ENCODE measurements around the gene AP3S2. TPM values are rescaled to one million over a fixed set of nuclear protein-coding genes. Genes with fewer than 3 reads are reported as not detected.
"Not testable (repeated sequence)": the region's sequence is repeated elsewhere in the genome, so short reads cannot be mapped to it uniquely, and the experiment has no call there.

AP3S2 gene
- total and polyA plus RNA-seq, 7 experiments from 2014 or later = 24.3 to 32.8 (median 28.5) TPM

DNA sequence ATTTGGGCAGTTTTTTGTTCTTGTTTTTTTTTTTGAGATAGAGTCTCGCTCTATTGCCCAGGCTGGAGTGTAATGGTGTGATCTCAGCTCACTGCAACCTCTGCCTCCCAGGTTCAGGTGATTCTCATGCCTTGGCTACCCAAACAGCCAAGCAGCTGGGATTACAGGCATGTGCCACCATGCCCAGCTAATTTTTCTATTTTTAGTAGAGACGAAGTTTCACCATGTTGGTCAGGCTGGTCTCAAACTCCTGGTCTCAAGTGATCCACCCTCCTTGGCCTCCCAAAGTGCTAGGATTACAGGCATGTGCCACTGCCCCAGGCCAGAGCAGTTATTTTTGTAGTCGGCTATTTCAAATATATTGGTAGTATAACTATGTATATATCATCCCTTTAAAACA is 8.6 kb downstream of the AP3S2 start:
- H3K27me3 ChIP-seq (ENCODE audit: control insufficient read depth in 2 of 2, insufficient read depth in 2 of 2, low read length in 2 of 2); H3K4me1 ChIP-seq (ENCODE audit: control insufficient read depth in 2 of 2, insufficient read depth in 2 of 2, low read length in 2 of 2); DNase-seq; POLR2A ChIA-PET; CTCF ChIA-PET; H3K9me3 ChIP-seq (ENCODE audit: control insufficient read depth in 2 of 3, low read length in 3 of 3); H3K27me3 Mint-ChIP-seq; H3K27ac Mint-ChIP-seq; H3K9me3 Mint-ChIP-seq; ATAC-seq; H3K4me3 ChIP-seq (ENCODE audit: low read length); intact Hi-C loops (cut with micrococcal nuclease); H3K27ac ChIP-seq (ENCODE audit: low read depth, low read length); H3K4me3 Mint-ChIP-seq: not testable (repeated sequence)
- H3K36me3 Mint-ChIP-seq = peaks cover 5 to 35% (median 16%) of the 10 kb centered on the region in 5 donors
- H3K4me1 Mint-ChIP-seq = peaks cover 0 to 12% (median 2%) of the 10 kb centered on the region in 7 donors
- H3K36me3 ChIP-seq (ENCODE audit: control insufficient read depth in 2 of 3, insufficient read depth in 3 of 3, low read length in 3 of 3) = peaks cover 0 to 32% (median 6%) of the 10 kb centered on the region in 3 experiments

DNA sequence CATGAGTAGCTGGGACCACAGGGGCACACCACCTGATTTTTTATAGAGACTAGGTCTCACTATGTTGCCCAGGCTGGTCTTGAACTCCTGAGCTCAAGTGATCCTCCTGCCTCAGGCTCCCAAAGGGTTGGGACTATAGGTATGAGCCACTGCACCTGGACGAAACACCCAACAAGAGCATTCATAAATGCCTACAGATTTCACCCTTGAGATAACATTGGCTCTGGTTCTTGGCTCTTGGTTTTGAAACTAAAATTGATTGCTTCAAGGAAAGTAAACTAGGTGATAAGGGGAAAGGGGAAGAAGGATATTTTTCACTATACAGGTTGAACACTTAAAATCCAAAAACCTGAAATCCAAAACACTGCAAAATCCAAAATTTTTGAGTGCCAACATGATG is 10.3 kb downstream of the AP3S2 start:
- H3K4me1 ChIP-seq (ENCODE audit: control insufficient read depth in 2 of 2, insufficient read depth in 2 of 2, low read length in 2 of 2) = no peaks in the 10 kb centered on the region
- H3K9me3 ChIP-seq (ENCODE audit: control insufficient read depth in 2 of 3, low read length in 3 of 3) = no peaks in the 10 kb centered on the region
- H3K27me3 Mint-ChIP-seq = no peaks in the 10 kb centered on the region
- ChIA-PET CTCF (no interaction called here), POLR2A (no interaction called here)
- no peak overlapping the region for H3K27ac Mint-ChIP-seq
- no peak overlapping the region for H3K4me3 Mint-ChIP-seq
- H3K36me3 Mint-ChIP-seq = peaks cover 5 to 26% (median 7%) of the 10 kb centered on the region in 5 donors
- intact Hi-C loops (cut with micrococcal nuclease) = no loop called here
- H3K4me1 Mint-ChIP-seq = peaks cover 0 to 2% (median 0%) of the 10 kb centered on the region in 7 donors
- H3K36me3 ChIP-seq (ENCODE audit: control insufficient read depth in 2 of 3, insufficient read depth in 3 of 3, low read length in 3 of 3) = peaks cover 0 to 25% (median 6%) of the 10 kb centered on the region in 3 experiments
- H3K27ac ChIP-seq (ENCODE audit: low read depth, low read length) = no peak overlapping the region
- no peak for DNase-seq
- H3K9me3 Mint-ChIP-seq = no peaks in the 10 kb centered on the region
- no peak for ATAC-seq
- H3K4me3 ChIP-seq (ENCODE audit: low read length) = no peak overlapping the region
- H3K27me3 ChIP-seq (ENCODE audit: control insufficient read depth in 2 of 2, insufficient read depth in 2 of 2, low read length in 2 of 2) = no peaks in the 10 kb centered on the region

DNA sequence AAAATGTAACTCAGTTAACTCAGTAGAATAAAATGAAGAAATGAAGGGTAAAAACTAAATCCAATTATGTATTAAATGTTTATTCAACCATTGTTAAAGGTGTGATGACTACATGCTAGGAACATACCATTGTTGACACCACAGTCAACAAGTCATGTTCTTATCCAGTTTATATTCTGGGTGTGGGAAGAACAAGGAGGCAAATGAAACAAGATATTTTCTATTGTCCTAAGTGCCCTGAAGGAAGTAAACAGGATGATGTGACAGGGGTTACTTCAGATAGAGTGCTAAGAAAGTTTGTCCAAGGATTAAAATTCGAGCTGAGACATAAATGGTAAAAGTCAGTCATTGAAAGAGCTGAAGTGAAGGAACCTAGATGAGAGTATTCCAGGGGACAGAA is 13.1 kb downstream of the AP3S2 start:
- ChIA-PET POLR2A (no interaction called here), CTCF (no interaction called here)
- no peak overlapping the region for H3K27ac ChIP-seq (ENCODE audit: low read depth, low read length)

DNA sequence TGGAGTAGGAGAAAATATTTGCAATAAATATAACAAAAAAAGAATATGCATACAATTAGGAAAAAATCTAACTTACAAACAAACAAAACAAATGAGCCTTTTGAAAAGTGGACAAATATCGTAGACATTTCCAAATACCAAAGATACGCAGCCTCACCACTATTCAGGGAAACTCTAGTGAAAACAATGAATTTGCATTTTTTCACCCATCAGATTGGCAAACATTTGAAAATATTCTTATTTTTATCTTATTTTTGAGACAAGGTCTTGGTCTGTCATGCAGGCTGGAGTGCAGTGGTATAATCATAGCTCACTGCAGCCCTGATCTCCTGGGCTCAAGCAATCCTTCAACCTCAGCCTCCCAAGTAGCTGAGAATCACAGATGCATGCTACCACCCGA is 15.5 kb downstream of the AP3S2 start:
- intact Hi-C loops (cut with micrococcal nuclease) = no loop called here
- ChIA-PET CTCF (interaction anchor here (0.6 to 0.7 kb wide), 2 partner anchors 374 to 451 kb away, joined by 3 to 4 read pairs; no protein-coding TSS in a partner anchor), POLR2A (interaction anchor here (0.5 kb wide), 1 partner anchor 9 kb away, joined by 3 read pairs; no protein-coding TSS in a partner anchor)
- Histone ChIP-seq H3K36me3 (ENCODE audit: control insufficient read depth in 2 of 3, insufficient read depth in 3 of 3, low read length in 3 of 3) (peaks cover 0 to 12% (median 5%) of the 10 kb centered on the region in 3 experiments), H3K4me1 (ENCODE audit: control insufficient read depth in 2 of 2, insufficient read depth in 2 of 2, low read length in 2 of 2) (no peaks in the 10 kb centered on the region), H3K9me3 (ENCODE audit: control insufficient read depth in 2 of 3, low read length in 3 of 3) (no peaks in the 10 kb centered on the region), H3K27ac (ENCODE audit: low read depth, low read length) (no peak overlapping the region), H3K4me3 (ENCODE audit: low read length) (no peak overlapping the region), H3K27me3 (ENCODE audit: control insufficient read depth in 2 of 2, insufficient read depth in 2 of 2, low read length in 2 of 2) (no peaks in the 10 kb centered on the region)
- Mint-ChIP-seq H3K36me3 (peaks cover 4 to 33% (median 8%) of the 10 kb centered on the region in 5 donors), H3K27ac (no peak overlapping the region), H3K27me3 (no peaks in the 10 kb centered on the region), H3K4me3 (no peak overlapping the region), H3K4me1 (peaks cover 0 to 5% (median 4%) of the 10 kb centered on the region in 7 donors), H3K9me3 (no peaks in the 10 kb centered on the region)
- ATAC-seq (no peak), DNase-seq (no peak)

More for the DNA sequence above, 13.1 kb downstream of the AP3S2 start:
- Mint-ChIP-seq H3K4me1 (peaks cover 0 to 2% (median 0%) of the 10 kb centered on the region in 7 donors), H3K9me3 (no peaks in the 10 kb centered on the region), H3K4me3 (no peak overlapping the region), H3K27ac (no peak overlapping the region), H3K27me3 (no peaks in the 10 kb centered on the region), H3K36me3 (peaks cover 0 to 35% (median 8%) of the 10 kb centered on the region in 5 donors)
- Histone ChIP-seq H3K9me3 (ENCODE audit: control insufficient read depth in 2 of 3, low read length in 3 of 3) (no peaks in the 10 kb centered on the region), H3K4me1 (ENCODE audit: control insufficient read depth in 2 of 2, insufficient read depth in 2 of 2, low read length in 2 of 2) (no peaks in the 10 kb centered on the region), H3K36me3 (ENCODE audit: control insufficient read depth in 2 of 3, insufficient read depth in 3 of 3, low read length in 3 of 3) (peaks cover 0 to 21% (median 5%) of the 10 kb centered on the region in 3 experiments), H3K4me3 (ENCODE audit: low read length) (no peak overlapping the region), H3K27me3 (ENCODE audit: control insufficient read depth in 2 of 2, insufficient read depth in 2 of 2, low read length in 2 of 2) (no peaks in the 10 kb centered on the region)
- ATAC-seq = no peak
- intact Hi-C loops (cut with micrococcal nuclease) = no loop called here
- DNase-seq = no peak

DNA sequence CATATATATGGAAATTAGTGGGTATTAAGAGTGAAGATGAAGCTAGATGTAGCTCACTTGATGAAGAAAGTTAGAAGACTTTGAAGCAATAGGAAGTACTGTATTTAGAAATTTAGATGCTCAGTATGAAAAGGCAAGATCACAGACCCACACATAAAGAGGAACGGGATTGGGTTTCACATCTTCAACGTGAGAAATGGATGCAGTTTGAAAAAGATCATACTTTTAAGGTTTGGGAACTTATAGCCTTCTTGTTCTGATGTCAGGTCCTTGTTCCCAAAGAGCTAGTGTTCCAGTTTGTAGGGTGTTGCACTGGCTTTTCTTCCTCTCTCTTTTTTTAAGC is 16.7 kb downstream of the AP3S2 start:
- DNase-seq (no peak), ATAC-seq (no peak)
- Histone ChIP-seq H3K36me3 (ENCODE audit: control insufficient read depth in 2 of 3, insufficient read depth in 3 of 3, low read length in 3 of 3) (peaks cover 0 to 10% (median 5%) of the 10 kb centered on the region in 3 experiments), H3K9me3 (ENCODE audit: control insufficient read depth in 2 of 3, low read length in 3 of 3) (no peaks in the 10 kb centered on the region), H3K4me1 (ENCODE audit: control insufficient read depth in 2 of 2, insufficient read depth in 2 of 2, low read length in 2 of 2) (no peaks in the 10 kb centered on the region), H3K4me3 (ENCODE audit: low read length) (no peak overlapping the region), H3K27me3 (ENCODE audit: control insufficient read depth in 2 of 2, insufficient read depth in 2 of 2, low read length in 2 of 2) (no peaks in the 10 kb centered on the region), H3K27ac (ENCODE audit: low read depth, low read length) (no peak overlapping the region)
- Mint-ChIP-seq H3K9me3 (no peaks in the 10 kb centered on the region), H3K27ac (peak overlapping the region in 1 of 9 donors; percentile 82), H3K27me3 (no peaks in the 10 kb centered on the region), H3K4me3 (no peak overlapping the region), H3K4me1 (peaks cover 0 to 5% (median 4%) of the 10 kb centered on the region in 7 donors), H3K36me3 (peaks cover 4 to 27% (median 8%) of the 10 kb centered on the region in 5 donors)
- CTCF ChIA-PET = interaction anchor here (0.7 to 1.2 kb wide), 5 partner anchors 10 to 195 kb away, joined by 3 to 5 read pairs (median 3); no protein-coding TSS in a partner anchor
- POLR2A ChIA-PET = interaction anchor here (0.6 to 0.8 kb wide), 2 partner anchors 11 to 178 kb away, joined by 3 read pairs; no protein-coding TSS in a partner anchor
- intact Hi-C loops (cut with micrococcal nuclease) = no loop called here

DNA sequence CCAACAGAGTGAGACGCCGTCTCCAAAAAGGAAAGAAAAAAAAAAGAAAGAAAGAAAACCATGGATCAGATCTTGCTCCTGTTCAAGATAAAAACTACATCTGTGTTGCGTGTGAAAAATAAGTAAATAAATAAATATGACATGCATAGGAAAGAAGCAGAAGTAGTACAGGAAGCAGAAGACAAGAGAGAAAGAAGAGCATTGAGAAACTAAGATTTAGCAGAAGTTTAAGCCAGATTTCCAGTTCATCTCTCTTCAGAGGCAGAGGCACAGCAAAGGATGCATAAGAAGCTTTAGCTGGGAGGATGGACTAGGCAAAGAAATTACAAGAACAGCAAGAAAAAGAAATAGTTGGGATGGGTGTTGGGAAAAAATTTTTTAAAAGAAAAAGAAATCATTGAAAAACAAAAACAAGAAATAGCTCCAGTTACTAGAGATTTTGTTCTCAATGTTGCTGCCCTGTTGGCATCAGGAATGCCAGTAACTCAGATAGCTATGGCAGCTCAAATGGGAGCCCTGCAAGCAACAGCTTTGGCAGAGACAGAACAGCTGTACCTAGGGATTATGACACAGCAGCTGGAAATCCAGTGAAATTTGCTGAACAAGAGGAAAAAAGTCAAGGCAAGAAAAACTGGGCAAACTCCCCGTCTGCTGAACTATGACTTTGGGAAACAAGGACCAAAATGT is 17.3 kb downstream of the AP3S2 start:
- intact Hi-C loops (cut with micrococcal nuclease) = no loop called here
- H3K4me3 ChIP-seq (ENCODE audit: low read length) = no peak overlapping the region
- DNase-seq (no peak), ATAC-seq (no peak)
- no peak overlapping the region for H3K27ac ChIP-seq (ENCODE audit: low read depth, low read length)
- POLR2A ChIA-PET = interaction anchor here (0.6 to 0.8 kb wide), 2 partner anchors 11 to 178 kb away, joined by 3 read pairs; no protein-coding TSS in a partner anchor
- H3K4me1 ChIP-seq (ENCODE audit: control insufficient read depth in 2 of 2, insufficient read depth in 2 of 2, low read length in 2 of 2) = no peaks in the 10 kb centered on the region
- no peaks in the 10 kb centered on the region for H3K27me3 ChIP-seq (ENCODE audit: control insufficient read depth in 2 of 2, insufficient read depth in 2 of 2, low read length in 2 of 2)
- peak overlapping the region in 1 of 9 donors; percentile 82 for H3K27ac Mint-ChIP-seq
- H3K4me3 Mint-ChIP-seq = no peak overlapping the region
- H3K9me3 Mint-ChIP-seq = no peaks in the 10 kb centered on the region
- no peaks in the 10 kb centered on the region for H3K9me3 ChIP-seq (ENCODE audit: control insufficient read depth in 2 of 3, low read length in 3 of 3)
- CTCF ChIA-PET = interaction anchor here (0.6 to 1.2 kb wide), 7 partner anchors 10 to 216 kb away, joined by 3 to 5 read pairs (median 3); no protein-coding TSS in a partner anchor
- H3K36me3 ChIP-seq (ENCODE audit: control insufficient read depth in 2 of 3, insufficient read depth in 3 of 3, low read length in 3 of 3) = peaks cover 0 to 12% (median 5%) of the 10 kb centered on the region in 3 experiments
- peaks cover 4 to 29% (median 8%) of the 10 kb centered on the region in 5 donors for H3K36me3 Mint-ChIP-seq
- peaks cover 0 to 5% (median 4%) of the 10 kb centered on the region in 7 donors for H3K4me1 Mint-ChIP-seq
- no peaks in the 10 kb centered on the region for H3K27me3 Mint-ChIP-seq
